PC-3 (cell line): Measurements from ENCODE around the gene TUBB2B.

Experiments used
- CTCF ChIP-seq: fragments of 300-600 bp; sonication (generic); conservative IDR thresholded peaks from 2 replicates; pipeline ENCODE4 v1.5.1; 2017; ENCODE audit warnings: antibody characterized with exemption, low read depth, mild to moderate bottlenecking, low read length
- EZH2 ChIP-seq: fragments of 300-600 bp; sonication (generic); IDR thresholded peaks from one replicate; pipeline ENCODE4 v1.6.1; 2017; ENCODE audit warnings: antibody characterized with exemption, mild to moderate bottlenecking, low read length; ENCODE audit not compliant: unreplicated experiment
- EZH2phosphoT487 ChIP-seq: fragments of 300-600 bp; sonication (generic); IDR thresholded peaks from 2 replicates; pipeline ENCODE4 v1.6.1; 2018; ENCODE audit warnings: mild to moderate bottlenecking, antibody characterized with exemption, low read length, borderline replicate concordance

GRCh38 chr6:3210024-3210610 lies 17.3 kb downstream of the TUBB2B start:
- TF ChIP-seq CTCF (no peak), EZH2 (no peak), EZH2phosphoT487 (no peak)
